ENCODE data around the gene PPM1D.
"Not testable (repeated sequence)": the region's sequence is repeated elsewhere in the genome, so short reads cannot be mapped to it uniquely, and the experiment has no call there.

PPM1D gene

DNA sequence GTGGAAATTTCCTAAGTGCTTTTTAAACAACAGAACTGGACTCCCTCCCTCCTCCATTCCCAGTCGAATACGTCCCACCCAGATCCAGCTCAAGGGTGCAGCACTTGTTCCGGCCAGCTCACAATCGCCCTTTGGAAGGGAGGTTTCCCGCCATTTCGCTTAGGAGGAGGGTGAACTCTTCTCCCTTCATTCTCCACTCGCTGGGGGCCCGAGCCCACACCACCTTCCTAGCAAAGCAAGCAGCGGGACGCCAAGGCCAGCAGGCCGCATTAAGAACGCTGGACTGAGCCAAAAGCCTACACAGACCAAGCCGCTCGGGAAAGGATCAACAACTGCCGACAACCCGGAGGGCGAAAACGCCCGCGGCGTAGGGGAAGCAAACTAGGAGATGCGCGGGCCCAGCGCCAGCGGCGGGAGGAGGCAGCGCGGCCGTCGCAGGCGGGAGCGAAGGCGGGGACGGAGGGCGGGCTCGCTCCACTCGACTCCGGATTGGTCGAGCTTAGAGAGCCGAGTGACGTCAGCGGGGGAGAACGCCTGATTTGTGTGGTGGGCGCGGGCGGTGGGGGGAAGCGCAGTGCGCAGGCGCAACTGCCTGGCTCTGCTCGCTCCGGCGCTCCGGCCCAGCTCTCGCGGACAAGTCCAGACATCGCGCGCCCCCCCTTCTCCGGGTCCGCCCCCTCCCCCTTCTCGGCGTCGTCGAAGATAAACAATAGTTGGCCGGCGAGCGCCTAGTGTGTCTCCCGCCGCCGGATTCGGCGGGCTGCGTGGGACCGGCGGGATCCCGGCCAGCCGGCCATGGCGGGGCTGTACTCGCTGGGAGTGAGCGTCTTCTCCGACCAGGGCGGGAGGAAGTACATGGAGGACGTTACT lies at the start of gene PPM1D:
Gene PPM1D (plus strand): TSS at position 574 of the 870 bp plus-strand sequence. CDS start 222 bp downstream, at position 796.
- peak; percentile 93 to 96 for DNase-seq (ENCODE audit: low read depth in 2 of 2)

GRCh38 chr17:60552255-60552654 lies 47.7 kb upstream of the PPM1D start:
- not testable (repeated sequence) for DNase-seq (ENCODE audit: low read depth in 2 of 2)

- no peak for DNase-seq (ENCODE audit: low read depth in 2 of 2)
Measured at GRCh38 chr17:60554377-60554788, 45.6 kb upstream of the PPM1D start.

GRCh38 chr17:60555786-60556185 lies 44.2 kb upstream of the PPM1D start:
- DNase-seq (ENCODE audit: low read depth in 2 of 2), result no peak

- DNase-seq (ENCODE audit: low read depth in 2 of 2), result no peak
Measured at GRCh38 chr17:60557805-60558204, 42.2 kb upstream of the PPM1D start.

DNA sequence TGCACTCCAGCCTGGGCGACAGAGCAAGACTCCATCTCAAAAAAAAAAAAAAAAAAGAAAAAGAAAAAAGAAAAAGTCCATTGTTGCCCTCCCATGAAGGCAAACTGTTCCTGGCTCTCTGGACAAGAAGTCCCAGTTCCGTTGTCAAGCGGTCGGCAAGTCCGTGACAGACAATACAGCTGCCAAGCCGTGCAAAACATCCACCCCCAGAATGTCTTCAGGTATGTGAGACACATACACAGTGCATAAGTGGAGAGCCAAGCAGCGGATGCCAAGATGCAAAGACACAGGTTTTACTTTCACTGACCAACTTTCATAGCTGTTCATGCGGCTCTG lies 40.4 kb upstream of the PPM1D start:
- DNase-seq (ENCODE audit: low read depth in 2 of 2), result no peak

- no peak for DNase-seq (ENCODE audit: low read depth in 2 of 2)
Measured at GRCh38 chr17:60559995-60560859, 39.8 kb upstream of the PPM1D start.

GRCh38 chr17:60560860-60561257 lies 39.1 kb upstream of the PPM1D start:
- DNase-seq (ENCODE audit: low read depth in 2 of 2), result no peak

DNA sequence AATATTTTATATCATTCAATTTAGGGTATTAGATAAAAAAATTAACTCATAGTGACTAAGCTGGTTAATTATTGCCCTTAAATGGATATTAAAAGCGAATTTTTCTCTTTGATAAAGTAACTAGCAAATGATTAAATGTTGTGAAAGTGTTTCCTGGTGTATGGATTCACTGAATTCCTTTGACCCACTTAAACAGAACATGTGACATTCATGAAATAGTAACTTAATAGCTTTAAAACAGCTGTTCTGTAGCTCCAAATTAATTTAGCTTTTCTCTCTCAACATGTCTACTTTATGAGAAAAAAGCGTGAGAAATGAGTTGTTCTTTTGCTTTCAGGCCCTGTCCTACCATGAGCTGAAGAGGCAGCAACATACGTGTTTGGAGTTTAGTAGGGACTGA lies 37.6 kb upstream of the PPM1D start:
- no peak for DNase-seq (ENCODE audit: low read depth in 2 of 2)

- DNase-seq (ENCODE audit: low read depth in 2 of 2), result no peak
Measured at GRCh38 chr17:60563743-60564142, 36.2 kb upstream of the PPM1D start.

DNA sequence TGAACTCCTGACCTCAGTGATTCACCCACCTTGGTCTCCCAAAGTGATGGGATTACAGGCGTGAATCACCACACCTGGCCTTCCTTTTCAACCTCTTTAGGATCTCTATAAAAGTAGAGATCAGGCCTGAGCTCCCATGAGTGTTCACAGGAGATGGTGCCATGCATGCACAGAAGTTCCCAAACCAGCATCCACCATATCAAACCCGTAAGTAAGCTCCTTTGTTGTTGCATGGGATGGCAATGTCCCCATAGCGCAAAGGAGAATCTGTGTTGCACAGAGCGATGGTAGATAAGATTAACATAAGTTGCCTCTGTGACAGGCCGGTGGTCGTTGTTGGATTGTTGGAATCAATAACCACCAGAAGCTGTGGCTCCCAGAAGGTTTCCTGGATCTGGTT lies 34.8 kb upstream of the PPM1D start:
- DNase-seq (ENCODE audit: low read depth in 2 of 2), result no peak

DNA sequence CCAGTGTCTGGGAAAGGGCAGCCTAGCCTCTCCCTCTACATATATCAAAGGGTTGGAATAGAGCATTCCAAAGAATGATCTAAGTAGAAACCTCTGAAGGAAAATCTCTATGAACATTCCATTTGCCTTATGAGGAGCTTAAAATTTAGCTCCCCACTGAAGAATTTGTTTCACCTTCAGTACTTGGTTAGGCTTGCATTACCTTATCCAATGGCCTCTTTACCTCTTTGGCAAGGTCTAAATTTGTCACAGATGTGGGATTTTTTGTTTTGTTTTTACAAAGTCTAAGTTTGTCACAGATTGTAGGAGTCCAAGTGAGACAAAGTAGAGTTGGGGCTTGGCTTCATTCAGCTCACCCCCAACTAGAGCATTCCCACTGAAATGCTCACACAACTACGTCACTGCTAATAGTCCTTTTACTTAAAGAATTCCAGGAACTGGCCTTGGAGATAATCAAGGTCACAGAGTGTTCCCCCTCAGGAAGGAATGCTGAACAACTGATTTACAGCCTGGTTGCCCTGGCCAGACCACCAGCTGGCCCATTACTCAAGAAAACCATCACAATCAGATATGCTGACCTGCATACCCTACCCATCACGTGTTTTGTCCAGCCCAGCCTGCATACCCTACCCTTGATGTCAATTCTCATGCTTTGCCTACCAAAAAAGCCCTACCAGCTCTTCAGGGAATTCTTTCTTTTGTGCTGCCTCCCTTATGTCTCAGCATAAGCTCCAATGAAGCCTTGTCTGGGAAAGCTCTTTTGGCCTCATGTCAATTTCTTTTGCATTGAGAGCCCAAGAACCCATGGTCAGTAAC lies 26.5 kb upstream of the PPM1D start:
- no peak for DNase-seq (ENCODE audit: low read depth in 2 of 2)

DNA sequence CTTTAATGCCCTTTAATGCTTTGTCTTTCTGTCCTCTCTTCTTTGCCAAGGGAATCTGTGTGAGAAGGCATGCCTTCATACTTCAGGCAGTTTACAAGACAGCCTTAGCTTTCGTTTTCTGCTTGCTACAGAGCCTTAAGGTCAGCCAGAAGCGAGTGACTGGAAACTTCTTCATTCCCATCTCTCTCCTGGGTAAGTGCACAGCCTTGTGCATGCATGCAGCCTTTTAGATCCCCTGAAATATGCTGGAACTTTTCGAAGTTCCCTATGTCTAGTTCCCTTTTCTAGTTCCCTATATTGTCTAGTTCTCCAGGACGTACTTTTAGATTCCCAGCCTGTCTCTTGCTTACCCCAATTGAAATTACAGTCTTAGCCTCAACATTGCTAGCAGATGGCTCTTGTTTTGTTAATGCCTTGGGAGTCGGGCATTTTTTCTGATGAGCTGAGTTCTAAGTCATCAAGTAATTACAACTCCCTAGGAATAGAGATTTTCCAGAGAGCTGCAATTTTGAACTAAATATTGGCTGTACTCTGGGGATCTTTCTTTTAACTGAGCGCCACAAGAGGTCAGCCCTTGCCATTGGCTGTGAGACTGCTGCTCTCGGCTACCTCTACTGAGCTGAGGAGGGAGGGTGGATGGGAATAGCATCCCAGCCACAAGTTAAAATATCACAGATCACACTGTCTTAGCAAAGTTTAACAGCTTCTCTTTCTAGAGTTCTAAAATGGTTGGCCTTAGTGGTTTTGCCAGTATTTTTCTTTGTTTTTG lies 22.7 kb upstream of the PPM1D start:
- DNase-seq (ENCODE audit: low read depth in 2 of 2), result no peak

- no peak for DNase-seq (ENCODE audit: low read depth in 2 of 2)
Measured at GRCh38 chr17:60579090-60579489, 20.9 kb upstream of the PPM1D start.

DNA sequence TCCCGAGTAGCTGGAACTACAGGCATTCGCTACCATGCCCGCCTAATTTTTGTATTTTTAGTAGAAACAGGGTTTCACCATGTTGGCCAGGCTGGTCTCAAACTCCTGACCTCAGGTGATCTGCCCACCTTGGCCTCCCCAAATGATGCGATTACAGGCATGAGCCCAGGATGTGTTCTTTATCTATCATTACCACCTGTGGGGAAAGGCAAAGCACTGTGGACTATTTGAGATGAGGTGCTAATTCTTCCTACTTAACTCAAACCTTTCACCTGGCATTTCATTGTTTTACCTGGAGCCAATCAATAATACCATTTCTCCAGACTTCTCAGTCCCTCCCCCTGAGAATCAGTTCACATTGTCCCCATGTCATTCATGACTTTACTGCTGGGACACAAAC lies 20.4 kb upstream of the PPM1D start:
- no peak for DNase-seq (ENCODE audit: low read depth in 2 of 2)

DNA sequence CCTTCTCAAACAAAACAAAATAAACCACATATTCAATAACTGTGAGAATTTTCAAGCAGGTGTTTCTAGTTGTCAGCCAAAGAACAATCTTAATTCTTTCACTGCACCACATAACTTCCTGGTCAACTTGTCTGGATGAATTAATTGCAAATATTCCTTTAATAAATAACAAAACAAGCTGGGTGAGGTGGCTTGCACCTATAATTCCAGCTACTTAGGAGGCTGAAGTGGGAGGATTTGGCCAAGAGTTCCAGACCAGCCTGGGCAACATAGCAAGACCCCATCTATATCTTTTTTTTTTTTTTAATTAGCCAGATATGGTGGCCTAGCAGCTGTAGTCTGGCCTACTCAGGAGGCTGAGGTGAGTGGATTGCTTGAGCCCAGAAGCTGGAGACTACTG lies 17.0 kb upstream of the PPM1D start:
- DNase-seq (ENCODE audit: low read depth in 2 of 2), result no peak

- DNase-seq (ENCODE audit: low read depth in 2 of 2), result no peak
Measured at GRCh38 chr17:60585887-60586286, 14.1 kb upstream of the PPM1D start.

DNA sequence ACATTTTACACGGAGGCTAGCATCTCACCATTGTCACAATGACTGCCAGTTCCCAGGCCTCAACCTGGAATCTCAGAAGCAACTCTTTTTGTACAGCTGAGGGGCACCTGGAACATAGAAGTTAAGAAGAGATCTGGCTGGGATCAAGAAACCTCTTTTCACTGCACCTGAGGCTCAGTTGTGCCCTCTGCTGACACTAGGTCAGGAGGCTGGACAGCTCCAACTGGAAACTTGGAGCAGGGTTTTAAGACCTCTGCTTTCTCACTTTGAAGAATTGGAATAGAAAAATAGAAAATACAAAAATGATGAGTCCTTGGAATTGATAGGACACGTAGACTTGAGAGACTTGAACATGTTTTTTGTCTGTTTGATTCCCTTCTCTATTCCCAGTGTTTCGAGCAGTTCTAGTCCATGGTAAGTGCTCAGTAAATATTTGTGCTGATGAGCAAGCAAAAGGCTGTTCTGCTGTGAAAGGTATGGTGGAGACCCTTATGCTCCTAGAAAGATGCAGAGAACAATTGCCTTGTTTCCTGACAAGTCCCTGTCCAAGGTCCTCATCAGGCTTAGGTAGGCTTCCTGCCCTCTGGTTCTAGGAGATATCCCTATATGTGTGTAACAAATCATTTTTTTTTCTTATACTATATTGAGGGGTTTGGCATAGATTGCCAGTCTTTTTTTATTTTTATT lies 13.6 kb upstream of the PPM1D start:
- DNase-seq (ENCODE audit: low read depth in 2 of 2), result no peak

- DNase-seq (ENCODE audit: low read depth in 2 of 2), result no peak
Measured at GRCh38 chr17:60590070-60590469, 9.9 kb upstream of the PPM1D start.

GRCh38 chr17:60592750-60593149 lies 7.2 kb upstream of the PPM1D start:
- DNase-seq (ENCODE audit: low read depth in 2 of 2), result no peak
